ENCODE data around the gene PLB1. TPM values are rescaled to one million over a fixed set of nuclear protein-coding genes. Genes with fewer than 3 reads are reported as not detected.

PLB1 gene
- polyA plus RNA-seq, 1 donor from 2014 or later: 2.8 TPM

DNA sequence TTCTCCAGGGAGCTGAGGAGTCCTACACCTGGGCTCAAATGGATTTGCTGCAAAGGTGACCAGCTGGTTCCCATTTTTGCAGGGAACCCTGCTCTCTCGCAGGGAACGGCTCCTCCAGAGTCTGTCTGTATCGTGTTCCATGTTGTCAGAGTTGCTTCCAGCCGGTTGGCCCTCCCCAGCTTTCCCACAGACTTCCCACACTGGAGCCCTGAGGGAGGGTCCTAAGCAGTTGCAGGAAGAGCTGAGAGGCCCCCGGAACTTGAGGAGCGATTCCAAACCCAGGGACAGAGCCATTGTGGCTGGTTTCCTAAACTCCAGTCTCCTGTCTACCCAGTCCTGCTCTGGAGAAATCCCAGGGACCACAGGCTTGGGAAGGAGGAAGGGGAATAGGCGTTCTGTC is 134.1 kb downstream of the PLB1 start:
- no peaks in the 10 kb centered on the region for H3F3A ChIP-seq (ENCODE audit: insufficient read depth, low read length, poor library complexity, severe bottlenecking)
- no peaks in the 10 kb centered on the region for H3K36me3 ChIP-seq (ENCODE audit: insufficient read depth, low read length)
- H3K79me2 ChIP-seq (replicated peaks; ENCODE audit: insufficient read depth, low read length): no peaks in the 10 kb centered on the region
- no peaks in the 10 kb centered on the region for H3K9me3 ChIP-seq (ENCODE audit: low read length)
- no peaks in the 10 kb centered on the region for H3K27me3 ChIP-seq (ENCODE audit: insufficient read depth, low read depth, low read length)
- no peak overlapping the region for H3K4me3 ChIP-seq (ENCODE audit: low read length)
- no peak overlapping the region for H2AFZ ChIP-seq (ENCODE audit: low read depth, low read length)
- no peak for TF ChIP-seq EZH2 (IDR thresholded peaks at IDR 0.05; ENCODE audit: borderline replicate concordance, insufficient read depth, low read length, poor library complexity, severe bottlenecking)
- TF ChIP-seq RAD21 (conservative IDR thresholded peaks at IDR 0.05): no peak
- no peak for TF ChIP-seq MXI1 (conservative IDR thresholded peaks at IDR 0.05; ENCODE audit: poor library complexity, severe bottlenecking)
- TF ChIP-seq TAF1 (IDR thresholded peaks at IDR 0.05; ENCODE audit: low read depth): no peak
- TF ChIP-seq, protein P1, sequence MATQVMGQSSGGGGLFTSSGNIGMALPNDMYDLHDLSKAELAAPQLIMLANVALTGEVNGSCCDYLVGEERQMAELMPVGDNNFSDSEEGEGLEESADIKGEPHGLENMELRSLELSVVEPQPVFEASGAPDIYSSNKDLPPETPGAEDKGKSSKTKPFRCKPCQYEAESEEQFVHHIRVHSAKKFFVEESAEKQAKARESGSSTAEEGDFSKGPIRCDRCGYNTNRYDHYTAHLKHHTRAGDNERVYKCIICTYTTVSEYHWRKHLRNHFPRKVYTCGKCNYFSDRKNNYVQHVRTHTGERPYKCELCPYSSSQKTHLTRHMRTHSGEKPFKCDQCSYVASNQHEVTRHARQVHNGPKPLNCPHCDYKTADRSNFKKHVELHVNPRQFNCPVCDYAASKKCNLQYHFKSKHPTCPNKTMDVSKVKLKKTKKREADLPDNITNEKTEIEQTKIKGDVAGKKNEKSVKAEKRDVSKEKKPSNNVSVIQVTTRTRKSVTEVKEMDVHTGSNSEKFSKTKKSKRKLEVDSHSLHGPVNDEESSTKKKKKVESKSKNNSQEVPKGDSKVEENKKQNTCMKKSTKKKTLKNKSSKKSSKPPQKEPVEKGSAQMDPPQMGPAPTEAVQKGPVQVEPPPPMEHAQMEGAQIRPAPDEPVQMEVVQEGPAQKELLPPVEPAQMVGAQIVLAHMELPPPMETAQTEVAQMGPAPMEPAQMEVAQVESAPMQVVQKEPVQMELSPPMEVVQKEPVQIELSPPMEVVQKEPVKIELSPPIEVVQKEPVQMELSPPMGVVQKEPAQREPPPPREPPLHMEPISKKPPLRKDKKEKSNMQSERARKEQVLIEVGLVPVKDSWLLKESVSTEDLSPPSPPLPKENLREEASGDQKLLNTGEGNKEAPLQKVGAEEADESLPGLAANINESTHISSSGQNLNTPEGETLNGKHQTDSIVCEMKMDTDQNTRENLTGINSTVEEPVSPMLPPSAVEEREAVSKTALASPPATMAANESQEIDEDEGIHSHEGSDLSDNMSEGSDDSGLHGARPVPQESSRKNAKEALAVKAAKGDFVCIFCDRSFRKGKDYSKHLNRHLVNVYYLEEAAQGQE (IDR thresholded peaks at IDR 0.05; ENCODE audit: borderline replicate concordance): no peak
- no peak for TF ChIP-seq SMC3 (conservative IDR thresholded peaks at IDR 0.05; ENCODE audit: poor library complexity)
- TF ChIP-seq, protein P2, sequence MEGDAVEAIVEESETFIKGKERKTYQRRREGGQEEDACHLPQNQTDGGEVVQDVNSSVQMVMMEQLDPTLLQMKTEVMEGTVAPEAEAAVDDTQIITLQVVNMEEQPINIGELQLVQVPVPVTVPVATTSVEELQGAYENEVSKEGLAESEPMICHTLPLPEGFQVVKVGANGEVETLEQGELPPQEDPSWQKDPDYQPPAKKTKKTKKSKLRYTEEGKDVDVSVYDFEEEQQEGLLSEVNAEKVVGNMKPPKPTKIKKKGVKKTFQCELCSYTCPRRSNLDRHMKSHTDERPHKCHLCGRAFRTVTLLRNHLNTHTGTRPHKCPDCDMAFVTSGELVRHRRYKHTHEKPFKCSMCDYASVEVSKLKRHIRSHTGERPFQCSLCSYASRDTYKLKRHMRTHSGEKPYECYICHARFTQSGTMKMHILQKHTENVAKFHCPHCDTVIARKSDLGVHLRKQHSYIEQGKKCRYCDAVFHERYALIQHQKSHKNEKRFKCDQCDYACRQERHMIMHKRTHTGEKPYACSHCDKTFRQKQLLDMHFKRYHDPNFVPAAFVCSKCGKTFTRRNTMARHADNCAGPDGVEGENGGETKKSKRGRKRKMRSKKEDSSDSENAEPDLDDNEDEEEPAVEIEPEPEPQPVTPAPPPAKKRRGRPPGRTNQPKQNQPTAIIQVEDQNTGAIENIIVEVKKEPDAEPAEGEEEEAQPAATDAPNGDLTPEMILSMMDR (IDR thresholded peaks at IDR 0.05; ENCODE audit: poor library complexity, severe bottlenecking): no peak
- TF ChIP-seq EP300 (conservative IDR thresholded peaks at IDR 0.05; ENCODE audit: poor library complexity, severe bottlenecking): no peak
- TF ChIP-seq POLR2AphosphoS5 (IDR thresholded peaks at IDR 0.05): no peak
- no peak overlapping the region for H3K4me2 ChIP-seq (ENCODE audit: low read length)
- H3K27ac ChIP-seq (ENCODE audit: low read length): no peak overlapping the region
- H4K20me1 ChIP-seq (ENCODE audit: insufficient read depth): no peaks in the 10 kb centered on the region
- H3K9ac ChIP-seq (ENCODE audit: low read length): no peak overlapping the region
- H3K9me2 ChIP-seq (ENCODE audit: insufficient read depth, low read length): no peaks in the 10 kb centered on the region

DNA sequence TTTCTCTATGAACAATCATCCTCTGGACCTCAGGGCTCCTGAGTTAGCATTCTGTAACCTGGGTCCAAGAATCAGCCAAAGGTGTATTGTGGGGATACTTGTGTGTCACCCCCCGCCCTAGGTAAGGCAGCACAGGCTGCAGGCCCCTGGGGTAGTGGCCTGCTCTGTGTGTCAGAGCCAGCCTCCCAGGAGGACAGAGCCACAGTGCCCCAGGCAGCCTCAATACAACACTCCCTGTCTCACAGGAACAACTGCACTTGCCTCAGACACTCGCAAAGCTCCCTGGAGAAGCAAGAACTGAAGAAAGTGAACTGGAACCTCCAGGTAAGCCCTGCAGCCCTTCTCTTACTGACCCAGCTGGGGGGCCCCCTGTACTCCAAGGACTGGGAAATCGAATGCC is 134.5 kb downstream of the PLB1 start:
- Histone ChIP-seq H3K79me2 (replicated peaks; ENCODE audit: insufficient read depth, low read length) (no peaks in the 10 kb centered on the region), H4K20me1 (ENCODE audit: insufficient read depth) (no peaks in the 10 kb centered on the region), H3K4me2 (ENCODE audit: low read length) (no peak overlapping the region), H3K27me3 (ENCODE audit: insufficient read depth, low read depth, low read length) (no peaks in the 10 kb centered on the region), H3K9me3 (ENCODE audit: low read length) (no peaks in the 10 kb centered on the region), H2AFZ (ENCODE audit: low read depth, low read length) (no peak overlapping the region), H3F3A (ENCODE audit: insufficient read depth, low read length, poor library complexity, severe bottlenecking) (no peaks in the 10 kb centered on the region), H3K36me3 (ENCODE audit: insufficient read depth, low read length) (no peaks in the 10 kb centered on the region), H3K9ac (ENCODE audit: low read length) (no peak overlapping the region), H3K4me3 (ENCODE audit: low read length) (no peak overlapping the region), H3K9me2 (ENCODE audit: insufficient read depth, low read length) (no peaks in the 10 kb centered on the region), H3K27ac (ENCODE audit: low read length) (no peak overlapping the region)
- TF ChIP-seq RAD21 (conservative IDR thresholded peaks at IDR 0.05) (no peak), EP300 (conservative IDR thresholded peaks at IDR 0.05; ENCODE audit: poor library complexity, severe bottlenecking) (no peak), POLR2AphosphoS5 (IDR thresholded peaks at IDR 0.05) (no peak), MXI1 (conservative IDR thresholded peaks at IDR 0.05; ENCODE audit: poor library complexity, severe bottlenecking) (no peak), TAF1 (IDR thresholded peaks at IDR 0.05; ENCODE audit: low read depth) (no peak), EZH2 (IDR thresholded peaks at IDR 0.05; ENCODE audit: borderline replicate concordance, insufficient read depth, low read length, poor library complexity, severe bottlenecking) (no peak), SMC3 (conservative IDR thresholded peaks at IDR 0.05; ENCODE audit: poor library complexity) (no peak)
- TF ChIP-seq, protein P2 (IDR thresholded peaks at IDR 0.05; ENCODE audit: poor library complexity, severe bottlenecking): no peak
- TF ChIP-seq, protein P1 (IDR thresholded peaks at IDR 0.05; ENCODE audit: borderline replicate concordance): no peak

Measured in neural cell (in vitro differentiated cells).